Heart right ventricle (tissue), 16 donors: Measurements from ENCODE around the gene ZMYND8. TPM values are rescaled to one million over a fixed set of nuclear protein-coding genes. Genes with fewer than 3 reads are reported as not detected.
"Not testable (repeated sequence)": the region's sequence is repeated elsewhere in the genome, so short reads cannot be mapped to it uniquely, and the experiment has no call there.

Experiments
- ATAC-seq, 8 donors: fragments of 200-7000 bp; cut with Tn5 transposase; one replicate each; pipeline ENCODE4 v1.9.1; 2020; ENCODE audit warnings: mild to moderate bottlenecking in 8 of 8, moderate library complexity in 8 of 8, moderate number of reproducible peaks in 1 of 8
- DNase-seq, 2 donors: peaks; one replicate each; pipeline ENCODE4 v3.0.0-alpha.2; 2020
- H3K27ac ChIP-seq, 10 donors: fragments of 200-600 bp; sonication (generic) in 2 of 10; one replicate each; pipeline versions ENCODE4 v1.5.0 to v1.8.0; 2020 to 2022; ENCODE audit warnings: mild to moderate bottlenecking in 3 of 10
- H3K27me3 ChIP-seq, 7 donors: fragments of 200-600 bp; one replicate each; pipeline ENCODE4 v1.8.0; 2021 to 2022; ENCODE audit warnings: mild to moderate bottlenecking in 2 of 7
- H3K36me3 ChIP-seq, 9 donors: fragments of 200-600 bp; sonication (generic) in 1 of 9; one replicate each; pipeline versions ENCODE4 v1.5.0 to v1.8.0; 2020 to 2022; ENCODE audit warnings: mild to moderate bottlenecking in 2 of 9
- H3K4me1 ChIP-seq, 9 donors: fragments of 200-600 bp; sonication (generic) in 1 of 9; one replicate each; pipeline versions ENCODE4 v1.5.0 to v1.8.0; 2020 to 2022; ENCODE audit warnings: mild to moderate bottlenecking in 4 of 9
- H3K4me3 ChIP-seq, 10 donors: fragments of 200-600 bp; sonication (generic) in 2 of 10; one replicate each; pipeline versions ENCODE4 v1.5.0 to v1.8.0; 2020 to 2022; ENCODE audit warnings: mild to moderate bottlenecking in 7 of 10, moderate library complexity in 2 of 10
- H3K9me3 ChIP-seq, 11 donors: fragments of 200-600 bp in 10 of 11; sonication (generic) in 2 of 11; one replicate each; pipeline versions ENCODE4 v1.5.0 to v1.8.0; 2013 to 2022; ENCODE audit warnings: mild to moderate bottlenecking in 2 of 11, control low read depth in 1 of 11, moderate library complexity in 1 of 11
- CTCF ChIP-seq, 9 donors: fragments of 200-600 bp; sonication (generic) in 2 of 9; IDR thresholded peaks; one replicate each; pipeline versions ENCODE4 v1.5.0 to v1.8.0; 2021 to 2022; ENCODE audit warnings: antibody characterized with exemption in 9 of 9, mild to moderate bottlenecking in 5 of 9, moderate library complexity in 1 of 9
- WGBS, 2 donors: extraction: QIAGEN DNeasy Blood & Tissue Kit; methylation state at CpG; one replicate each; pipeline ENCODE4 v1.1.7; 2013; ENCODE audit warnings: inconsistent platforms in 1 of 2; 5-methylcytosine and 5-hydroxymethylcytosine counted together
- intact Hi-C, 10 donors: fragments of 100-400 bp; cut with DNase I; formaldehyde crosslinking; loops; one replicate each; pipeline versions ENCODE4 v1.11.1 to v1.14.2; 2022
- polyA plus RNA-seq, 2 donors: library from polyadenylated mRNA; stranded (reverse); fragments of 200-250 nt; gene quantifications; one replicate each; pipeline ENCODE4 v1.2.3, GENCODE V29; 2013
- total RNA-seq, 10 donors: library from RNA; stranded (reverse); fragmentation: NEBNext Ultra II Directional in 3 of 10; extraction: Animal tissue kit (Norgen Biotek cat#: 25700) in 3 of 10; gene quantifications; one replicate each; pipeline versions ENCODE4 v1.2.1 to v1.2.4, GENCODE V29; 2021 to 2023
- donor health status: Arrhythmogenic right ventricular cardiomyopathy.
- donor health status: ischemic (EF 13 %, LVEDD 7.1; RV severe dilation, severe dysfunction).
- donor health status: healthy with polysubstance abuse.
- donor health status: DM: no; HTN: yes; CAD: no.
- donor health status: DM: no; HTN: no; CAD: no.
- donor health status: ischemic (EF 25% LVEDD 6.9; RV normal size, moderate dysfunction).
- donor health status: ischemic (EF 25% LVEDD 5.7; RV mildly dilated, moderate dysfunction).
- donor health status: healthy.
- donor health status: DM: yes; HTN: yes; CAD: no.
- donor health status: Ischemic cardiomyopathy.
- donor health status: ischemic (EF 35%, LVEDD 5.7; RV mildly dilated, moderate dysfunction).
- donor health status: nonischemic (EF 11% LVEDD 7.7; RV severe dilation, severe dysfunction).
- donor health status: DM: yes; HTN: yes; CAD: no.
- donor health status: PGD.
- donor health status: ischemic (EF 29% LVEDD 5.4; RV normal size, mild dysfunction).
- donor health status: nonischemic (EF 23%, LVEDD 6.1; RV moderate dilation, normal function).

The ZMYND8 gene
- total and polyA plus RNA-seq, 12 donors, result 6.4 to 39.0 (median 28.0) TPM

- H3K4me1 ChIP-seq, result peaks cover 0 to 5% (median 0%) of the 10 kb centered on the region in 9 donors
- H3K27ac ChIP-seq, result no peak overlapping the region
- no peaks in the 10 kb centered on the region for H3K9me3 ChIP-seq
- peaks cover 0 to 96% (median 49%) of the 10 kb centered on the region in 9 donors for H3K36me3 ChIP-seq
- intact Hi-C loops, result loop anchor here in 1 of 10 donors (5.0 kb wide), 1 partner anchor 77 kb away; no protein-coding TSS in a partner anchor
- 89 to 94% methylated on average over 3 of the region's 3 CpGs for WGBS, 2 donors
- TF ChIP-seq CTCF (IDR thresholded peaks at IDR 0.05), result no peak
- no peak for ATAC-seq
- no peaks in the 10 kb centered on the region for H3K27me3 ChIP-seq
- H3K4me3 ChIP-seq, result no peak overlapping the region
- no peak for DNase-seq
Measured at GRCh38 chr20:47290008-47290407, 66.5 kb downstream of the ZMYND8 start.

- Histone ChIP-seq H3K4me1 (peaks cover 0 to 4% (median 0%) of the 10 kb centered on the region in 9 donors), H3K27ac (no peak overlapping the region), H3K9me3 (no peaks in the 10 kb centered on the region), H3K36me3 (peaks cover 0 to 96% (median 50%) of the 10 kb centered on the region in 9 donors), H3K4me3 (no peak overlapping the region), H3K27me3 (no peaks in the 10 kb centered on the region)
- 94 to 98% methylated on average over 3 of the region's 3 CpGs for WGBS, 2 donors
- ATAC-seq (no peak), DNase-seq (no peak)
- no peak for TF ChIP-seq CTCF (IDR thresholded peaks at IDR 0.05)
- intact Hi-C loops, result no loop called here
Measured at GRCh38 chr20:47289096-47289495, 67.4 kb downstream of the ZMYND8 start.

- ATAC-seq, H3K4me1 ChIP-seq, H3K4me3 ChIP-seq, DNase-seq, H3K27me3 ChIP-seq, intact Hi-C loops, H3K27ac ChIP-seq, H3K9me3 ChIP-seq: not testable (repeated sequence)
- H3K36me3 ChIP-seq, result peaks cover 0 to 96% (median 50%) of the 10 kb centered on the region in 9 donors
- 96 to 99% methylated on average over 8 of the region's 8 CpGs for WGBS, 2 donors
Measured at GRCh38 chr20:47288530-47288929, 68.0 kb downstream of the ZMYND8 start.

- no peak overlapping the region for H3K4me3 ChIP-seq
- 95 to 99% methylated on average over 6 of the region's 6 CpGs for WGBS, 2 donors
- H3K9me3 ChIP-seq, result no peaks in the 10 kb centered on the region
- H3K4me1 ChIP-seq, result no peaks in the 10 kb centered on the region
- ATAC-seq, result no peak
- no peaks in the 10 kb centered on the region for H3K27me3 ChIP-seq
- intact Hi-C loops, result no loop called here
- no peak overlapping the region for H3K27ac ChIP-seq
- peaks cover 0 to 100% (median 51%) of the 10 kb centered on the region in 9 donors for H3K36me3 ChIP-seq
- DNase-seq, result no peak
- no peak for TF ChIP-seq CTCF (IDR thresholded peaks at IDR 0.05)
Measured at GRCh38 chr20:47287609-47288144, 68.8 kb downstream of the ZMYND8 start.

- H3K27ac ChIP-seq, result no peak overlapping the region
- DNase-seq (no peak), ATAC-seq (no peak)
- H3K27me3 ChIP-seq, result no peaks in the 10 kb centered on the region
- TF ChIP-seq CTCF (IDR thresholded peaks at IDR 0.05), result no peak
- peaks cover 0 to 100% (median 58%) of the 10 kb centered on the region in 9 donors for H3K36me3 ChIP-seq
- H3K9me3 ChIP-seq, result no peaks in the 10 kb centered on the region
- 92 to 94% methylated on average over 5 of the region's 5 CpGs for WGBS, 2 donors
- H3K4me3 ChIP-seq, result no peak overlapping the region
- intact Hi-C loops, result no loop called here
- H3K4me1 ChIP-seq, result no peaks in the 10 kb centered on the region
Measured at GRCh38 chr20:47286681-47287080, 69.8 kb downstream of the ZMYND8 start.
